Uterus (tissue), 4 donors: Measurements from ENCODE around the gene SARS1. TPM values are rescaled to one million over a fixed set of nuclear protein-coding genes. Genes with fewer than 3 reads are reported as not detected.

Source experiments
- DNase-seq, 2 donors: peaks; one replicate each; pipeline ENCODE4 v3.0.0-alpha.2; 2019 to 2020
- H3K27ac ChIP-seq, 2 donors: fragments of 200-600 bp; sonication (generic); 1 replicate in 1 of 2; 2 replicates in 1 of 2; pipeline ENCODE4 v1.5.1; 2016 to 2018
- H3K27me3 ChIP-seq, 2 donors: fragments of 200-600 bp; sonication (generic); one replicate each; pipeline ENCODE4 v1.5.1; 2018 to 2019; ENCODE audit warnings: control low read depth in 1 of 2
- H3K36me3 ChIP-seq, 2 donors: fragments of 200-600 bp; sonication (generic); one replicate each; pipeline ENCODE4 v1.5.1; 2019; ENCODE audit warnings: control low read depth in 1 of 2
- H3K4me1 ChIP-seq, 2 donors: fragments of 200-600 bp; sonication (generic); one replicate each; pipeline ENCODE4 v1.5.1; 2018 to 2019; ENCODE audit warnings: control low read depth in 1 of 2
- H3K4me3 ChIP-seq, 2 donors: fragments of 200-600 bp; sonication (generic); 1 replicate in 1 of 2; 2 replicates in 1 of 2; pipeline ENCODE4 v1.5.1; 2018 to 2019; ENCODE audit warnings: mild to moderate bottlenecking in 1 of 2
- H3K9me3 ChIP-seq, 2 donors: fragments of 200-600 bp; sonication (generic); one replicate each; pipeline ENCODE4 v1.5.1; 2019; ENCODE audit warnings: control low read depth in 1 of 2
- POLR2A ChIP-seq, 2 donors: fragments of 450-650 bp; IDR thresholded peaks; one replicate each; pipeline ENCODE4 v1.6.1; 2016; ENCODE audit warnings: antibody characterized with exemption in 2 of 2, mild to moderate bottlenecking in 1 of 2, moderate library complexity in 1 of 2
- intact Hi-C: fragments of 100-400 bp; cut with DNase I; formaldehyde crosslinking; loops from one replicate; pipeline ENCODE4 v1.15.1; 2023; ENCODE audit warnings: low total_unique reads
- total RNA-seq, 4 donors: library from RNA; depleted of rRNA in 3 of 4; stranded (reverse); fragments of >200 nt in 3 of 4; gene quantifications; one replicate each; pipeline versions ENCODE4 v1.1.0 to v1.2.4, GENCODE V29; 2014 to 2023
- TF ChIP-seq, protein P1 (sequence below), 4 experiments: fragments of 200-600 bp in 2 of 4; fragments of 450-650 bp in 2 of 4; sonication (generic) in 2 of 4; IDR thresholded peaks; one replicate each; pipeline ENCODE4 v1.5.1; 2016 to 2019; ENCODE audit warnings: antibody characterized with exemption in 4 of 4, mild to moderate bottlenecking in 2 of 4, moderate library complexity in 1 of 4
- donor health status: DM: yes; HTN: yes; CAD: no.

Gene SARS1
- total RNA-seq, 4 donors from 2014 or later = 98.1 to 138 (median 112) TPM

DNA sequence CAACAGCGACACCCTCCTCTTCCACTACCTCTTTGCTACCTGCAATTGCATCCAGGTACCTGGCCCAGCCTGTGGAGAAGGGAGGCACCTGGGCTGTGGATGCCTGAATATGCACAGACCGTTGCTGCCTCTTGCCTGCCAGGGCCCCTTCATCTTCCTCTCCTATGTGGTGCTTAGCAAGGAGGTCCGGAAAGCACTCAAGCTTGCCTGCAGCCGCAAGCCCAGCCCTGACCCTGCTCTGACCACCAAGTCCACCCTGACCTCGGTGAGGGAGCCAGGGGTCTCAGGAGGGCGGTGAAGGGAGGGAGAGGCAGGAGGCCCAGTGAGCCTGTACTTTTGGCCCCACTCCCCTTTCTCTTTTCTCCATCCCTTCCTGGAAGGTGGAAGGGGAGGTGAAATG, 57.7 kb downstream of the SARS1 start:
- Histone ChIP-seq H3K4me1 (no peaks in the 10 kb centered on the region), H3K4me3 (no peak overlapping the region), H3K27me3 (no peaks in the 10 kb centered on the region), H3K9me3 (no peaks in the 10 kb centered on the region), H3K27ac (no peak overlapping the region), H3K36me3 (no peaks in the 10 kb centered on the region)
- TF ChIP-seq, protein P1, sequence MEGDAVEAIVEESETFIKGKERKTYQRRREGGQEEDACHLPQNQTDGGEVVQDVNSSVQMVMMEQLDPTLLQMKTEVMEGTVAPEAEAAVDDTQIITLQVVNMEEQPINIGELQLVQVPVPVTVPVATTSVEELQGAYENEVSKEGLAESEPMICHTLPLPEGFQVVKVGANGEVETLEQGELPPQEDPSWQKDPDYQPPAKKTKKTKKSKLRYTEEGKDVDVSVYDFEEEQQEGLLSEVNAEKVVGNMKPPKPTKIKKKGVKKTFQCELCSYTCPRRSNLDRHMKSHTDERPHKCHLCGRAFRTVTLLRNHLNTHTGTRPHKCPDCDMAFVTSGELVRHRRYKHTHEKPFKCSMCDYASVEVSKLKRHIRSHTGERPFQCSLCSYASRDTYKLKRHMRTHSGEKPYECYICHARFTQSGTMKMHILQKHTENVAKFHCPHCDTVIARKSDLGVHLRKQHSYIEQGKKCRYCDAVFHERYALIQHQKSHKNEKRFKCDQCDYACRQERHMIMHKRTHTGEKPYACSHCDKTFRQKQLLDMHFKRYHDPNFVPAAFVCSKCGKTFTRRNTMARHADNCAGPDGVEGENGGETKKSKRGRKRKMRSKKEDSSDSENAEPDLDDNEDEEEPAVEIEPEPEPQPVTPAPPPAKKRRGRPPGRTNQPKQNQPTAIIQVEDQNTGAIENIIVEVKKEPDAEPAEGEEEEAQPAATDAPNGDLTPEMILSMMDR (IDR thresholded peaks at IDR 0.05) = no peak
- no peak for TF ChIP-seq POLR2A (IDR thresholded peaks at IDR 0.05)
- intact Hi-C loops = no loop called here
- DNase-seq = no peak

DNA sequence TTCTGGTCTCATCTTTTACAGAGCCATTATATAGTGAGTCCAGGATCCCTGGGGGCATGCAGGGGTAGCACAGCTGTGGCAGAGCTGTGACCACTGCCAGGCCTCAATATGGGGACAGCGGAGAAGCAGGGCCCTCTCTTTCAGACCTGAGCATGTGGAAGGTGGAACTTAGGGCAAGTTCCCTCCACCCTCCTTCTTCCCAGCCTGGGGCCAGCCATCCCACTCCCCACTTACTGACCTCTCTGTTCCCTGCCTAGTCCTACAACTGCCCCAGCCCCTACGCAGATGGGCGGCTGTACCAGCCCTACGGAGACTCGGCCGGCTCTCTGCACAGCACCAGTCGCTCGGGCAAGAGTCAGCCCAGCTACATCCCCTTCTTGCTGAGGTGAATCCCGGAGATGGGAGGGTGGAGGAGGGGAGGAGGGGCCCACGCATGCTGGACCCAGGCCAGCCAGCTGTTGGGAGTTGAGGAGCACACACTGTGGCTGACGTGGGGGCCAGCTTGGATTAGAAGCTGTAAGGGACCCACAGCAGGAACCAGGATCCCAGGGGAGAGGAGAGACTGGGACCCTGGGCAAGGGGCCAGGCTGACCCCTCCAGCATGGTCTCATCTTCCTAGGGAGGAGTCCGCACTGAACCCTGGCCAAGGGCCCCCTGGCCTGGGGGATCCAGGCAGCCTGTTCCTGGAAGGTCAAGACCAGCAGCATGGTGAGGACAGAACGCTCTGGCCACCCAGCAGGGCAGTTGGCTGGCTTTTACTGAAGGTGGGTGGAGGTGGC, 58.5 kb downstream of the SARS1 start:
- H3K4me3 ChIP-seq = no peak overlapping the region
- H3K4me1 ChIP-seq = no peaks in the 10 kb centered on the region
- intact Hi-C loops = no loop called here
- H3K27me3 ChIP-seq = no peaks in the 10 kb centered on the region
- H3K36me3 ChIP-seq = no peaks in the 10 kb centered on the region
- DNase-seq = peak in 1 of 2 donors; percentile 16
- TF ChIP-seq, protein P1 (IDR thresholded peaks at IDR 0.05) = no peak
- TF ChIP-seq POLR2A (IDR thresholded peaks at IDR 0.05) = no peak
- H3K27ac ChIP-seq = no peak overlapping the region
- H3K9me3 ChIP-seq = no peaks in the 10 kb centered on the region

DNA sequence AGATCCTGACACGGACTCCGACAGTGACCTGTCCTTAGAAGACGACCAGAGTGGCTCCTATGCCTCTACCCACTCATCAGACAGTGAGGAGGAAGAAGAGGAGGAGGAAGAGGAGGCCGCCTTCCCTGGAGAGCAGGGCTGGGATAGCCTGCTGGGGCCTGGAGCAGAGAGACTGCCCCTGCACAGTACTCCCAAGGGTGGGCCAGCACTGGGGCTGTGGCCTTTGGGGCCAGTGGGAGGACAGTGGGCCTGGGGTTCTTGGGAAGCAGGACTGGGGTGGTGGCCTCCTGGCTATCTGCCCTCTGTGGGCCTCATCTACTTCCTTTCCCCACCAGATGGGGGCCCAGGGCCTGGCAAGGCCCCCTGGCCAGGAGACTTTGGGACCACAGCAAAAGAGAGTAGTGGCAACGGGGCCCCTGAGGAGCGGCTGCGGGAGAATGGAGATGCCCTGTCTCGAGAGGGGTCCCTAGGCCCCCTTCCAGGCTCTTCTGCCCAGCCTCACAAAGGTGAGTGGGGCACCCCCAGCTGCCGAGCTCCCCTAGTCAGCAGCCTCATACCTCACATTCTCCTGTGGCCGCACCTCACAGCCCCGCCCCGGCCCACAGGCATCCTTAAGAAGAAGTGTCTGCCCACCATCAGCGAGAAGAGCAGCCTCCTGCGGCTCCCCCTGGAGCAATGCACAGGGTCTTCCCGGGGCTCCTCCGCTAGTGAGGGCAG, 59.3 kb downstream of the SARS1 start:
- Histone ChIP-seq H3K36me3 (no peaks in the 10 kb centered on the region), H3K4me3 (no peak overlapping the region), H3K27me3 (no peaks in the 10 kb centered on the region), H3K4me1 (no peaks in the 10 kb centered on the region), H3K9me3 (no peaks in the 10 kb centered on the region), H3K27ac (no peak overlapping the region)
- no peak for DNase-seq
- intact Hi-C loops = no loop called here
- TF ChIP-seq, protein P1 (IDR thresholded peaks at IDR 0.05) = no peak
- no peak for TF ChIP-seq POLR2A (IDR thresholded peaks at IDR 0.05)

DNA sequence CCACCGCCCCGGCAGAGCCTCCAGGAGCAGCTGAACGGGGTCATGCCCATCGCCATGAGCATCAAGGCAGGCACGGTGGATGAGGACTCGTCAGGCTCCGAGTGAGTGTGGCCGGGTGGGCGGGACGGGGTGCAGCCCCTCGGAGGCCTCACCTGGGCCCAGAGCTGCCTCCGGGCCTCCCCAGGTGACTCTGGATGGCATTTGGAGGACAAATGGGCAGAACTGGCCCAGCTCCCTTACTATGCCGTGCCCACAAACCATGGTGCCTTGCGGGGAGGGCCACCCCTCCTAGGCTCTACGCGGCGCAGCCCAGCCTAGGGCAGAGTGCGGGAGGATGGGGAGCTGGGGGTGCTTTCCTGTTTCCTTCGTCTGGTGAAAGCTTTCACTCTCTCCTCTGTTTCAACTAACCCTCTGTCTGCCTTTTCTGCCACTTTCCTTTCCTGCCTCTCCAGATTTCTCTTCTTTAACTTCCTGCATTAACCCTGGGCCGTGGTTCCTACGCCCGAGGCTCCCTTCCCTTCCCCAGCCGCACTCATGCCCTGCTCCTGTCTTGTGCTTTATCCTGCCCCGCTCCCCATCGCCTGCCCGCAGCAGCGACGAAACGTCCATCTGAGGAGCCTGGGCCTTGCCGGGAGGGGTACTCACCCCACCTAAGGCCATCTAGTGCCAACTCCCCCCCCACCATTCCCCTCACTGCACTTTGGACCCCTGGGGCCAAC, 60.0 kb downstream of the SARS1 start:
- intact Hi-C loops = no loop called here
- no peak for DNase-seq
- no peaks in the 10 kb centered on the region for H3K36me3 ChIP-seq
- TF ChIP-seq POLR2A (IDR thresholded peaks at IDR 0.05) = no peak
- TF ChIP-seq, protein P1 (IDR thresholded peaks at IDR 0.05) = no peak
- H3K27me3 ChIP-seq = no peaks in the 10 kb centered on the region
- H3K4me3 ChIP-seq = no peak overlapping the region
- no peaks in the 10 kb centered on the region for H3K4me1 ChIP-seq
- no peaks in the 10 kb centered on the region for H3K9me3 ChIP-seq
- H3K27ac ChIP-seq = peak overlapping the region in 1 of 2 donors; percentile 74
